A549 treated with RU486 at 1 μM for 4 hours (cell line): Measurements from ENCODE around the gene RASEF. TPM values are rescaled to one million over a fixed set of nuclear protein-coding genes. Genes with fewer than 3 reads are reported as not detected.

Experiments used
- total RNA-seq: library from RNA; stranded (reverse); fragments of 200-300 nt; extraction: Qiagen RNA extraction; gene quantifications from 5 replicates; pipeline ENCODE4 v1.2.3, GENCODE V29; 2022; ENCODE audit warnings: low read depth

RASEF gene
- 6.8 to 9.7 TPM (median 9.6 TPM) in 5 replicates for total RNA-seq

GRCh38 chr9:83062651-83063527 lies at the start of gene RASEF:
RASEF (minus strand) TSS chr9:83063142; CDS start chr9:83062867, 275 bp downstream.

